PFSK-1 (cell line): ENCODE data around the gene GATM. TPM values are rescaled to one million over a fixed set of nuclear protein-coding genes. Genes with fewer than 3 reads are reported as not detected.

Experiments
- FOXP2 ChIP-seq: optimal IDR thresholded peaks from 2 replicates; pipeline ENCODE3; 2011; ENCODE audit warnings: borderline replicate concordance, control low read depth, inconsistent platforms; ENCODE audit not compliant: insufficient read depth; ENCODE audit errors: extremely low read length, extremely low read depth
- POLR2AphosphoS5 ChIP-seq: IDR thresholded peaks from 2 replicates; pipeline ENCODE4 v1.6.1; 2012; ENCODE audit warnings: low read depth, mild to moderate bottlenecking, control low read depth, low read length, moderate library complexity
- REST ChIP-seq, 2 experiments: IDR thresholded peaks; 2 replicates each; pipeline versions ENCODE4 v1.6.1 to v1.8.0; 2011 to 2012; ENCODE audit warnings: low read depth in 2 of 2, low read length in 2 of 2, control low read depth in 1 of 2, inconsistent platforms in 1 of 2, mild to moderate bottlenecking in 1 of 2, moderate library complexity in 1 of 2; ENCODE audit not compliant: insufficient read depth in 1 of 2
- SIN3A ChIP-seq: IDR thresholded peaks from 2 replicates; pipeline ENCODE4 v1.6.1; 2012; ENCODE audit warnings: mild to moderate bottlenecking, low read length, moderate library complexity, borderline replicate concordance; ENCODE audit not compliant: insufficient read depth
- TAF1 ChIP-seq: IDR thresholded peaks from 2 replicates; pipeline ENCODE4 v1.6.1; 2012; ENCODE audit warnings: low read length, control low read depth, borderline replicate concordance; ENCODE audit not compliant: insufficient read depth
- polyA plus RNA-seq: library from polyadenylated mRNA; unstranded; fragments of >200 nt; gene quantifications from one replicate; pipeline ENCODE4 v1.2.1, GENCODE V29; 2012; ENCODE audit warnings: low read depth, missing spikeins; ENCODE audit not compliant: insufficient read length

GATM gene
- not detected for polyA plus RNA-seq

GRCh38 chr15:45378149-45378912 lies at the start of gene GATM:
Gene GATM, minus strand, starts transcription at chr15:45378544. Its CDS starts 91 bp downstream, at chr15:45378453.
- no peak for TF ChIP-seq POLR2AphosphoS5
- no peak for TF ChIP-seq SIN3A
- no peak for TF ChIP-seq TAF1
- TF ChIP-seq REST (IDR thresholded peaks at IDR 0.05; ENCODE audit: insufficient read depth in 1 of 2, low read depth in 2 of 2, low read length in 2 of 2), result no peak
- no peak for TF ChIP-seq FOXP2

GRCh38 chr15:45427085-45427484 lies 48.7 kb upstream of the GATM start:
- TF ChIP-seq FOXP2 (no peak), POLR2AphosphoS5 (no peak), SIN3A (no peak)

GRCh38 chr15:45425135-45425534 lies 46.8 kb upstream of the GATM start:
- TF ChIP-seq SIN3A (no peak), FOXP2 (no peak), POLR2AphosphoS5 (no peak), TAF1 (no peak), REST (IDR thresholded peaks at IDR 0.05; ENCODE audit: insufficient read depth in 1 of 2, low read depth in 2 of 2, low read length in 2 of 2) (no peak)

- TF ChIP-seq SIN3A (no peak), REST (IDR thresholded peaks at IDR 0.05; ENCODE audit: insufficient read depth in 1 of 2, low read depth in 2 of 2, low read length in 2 of 2) (no peak), FOXP2 (no peak), POLR2AphosphoS5 (no peak), TAF1 (no peak)
Measured at GRCh38 chr15:45424429-45424828, 46.1 kb upstream of the GATM start.

- TF ChIP-seq POLR2AphosphoS5, result no peak
- no peak for TF ChIP-seq SIN3A
- no peak for TF ChIP-seq REST (IDR thresholded peaks at IDR 0.05; ENCODE audit: insufficient read depth in 1 of 2, low read depth in 2 of 2, low read length in 2 of 2)
- no peak for TF ChIP-seq FOXP2
- TF ChIP-seq TAF1, result no peak
Measured at GRCh38 chr15:45417303-45417950, 39.1 kb upstream of the GATM start.
